Upper lobe of right lung (tissue), 1 donor: ENCODE results near the gene NUDCD2. TPM values are rescaled to one million over a fixed set of nuclear protein-coding genes. Genes with fewer than 3 reads are reported as not detected.

Experiments used
- ATAC-seq: fragments of 200-7000 bp; cut with Tn5 transposase; one replicate; pipeline ENCODE4 v1.9.1; 2020; ENCODE audit warnings: mild to moderate bottlenecking, moderate library complexity
- DNase-seq: peaks from one replicate; pipeline ENCODE4 v3.0.0-alpha.2; 2020
- H3K27ac ChIP-seq: fragments of 200-600 bp; one replicate; pipeline ENCODE4 v1.8.0; 2022
- H3K27me3 ChIP-seq: fragments of 200-600 bp; one replicate; pipeline ENCODE4 v1.8.0; 2022; ENCODE audit warnings: mild to moderate bottlenecking
- H3K36me3 ChIP-seq: fragments of 200-600 bp; one replicate; pipeline ENCODE4 v1.8.0; 2022
- H3K4me1 ChIP-seq: fragments of 200-600 bp; one replicate; pipeline ENCODE4 v1.8.0; 2022
- H3K4me3 ChIP-seq: fragments of 200-600 bp; one replicate; pipeline ENCODE4 v1.8.0; 2022; ENCODE audit warnings: mild to moderate bottlenecking
- H3K9me3 ChIP-seq: fragments of 200-600 bp; one replicate; pipeline ENCODE4 v1.8.0; 2022
- CTCF ChIP-seq: fragments of 200-600 bp; IDR thresholded peaks from one replicate; pipeline ENCODE4 v1.8.0; 2022; ENCODE audit warnings: antibody characterized with exemption
- intact Hi-C: fragments of 100-400 bp; cut with DNase I; formaldehyde crosslinking; loops from one replicate; pipeline ENCODE4 v1.11.0; 2022
- long read RNA-seq: library from polyadenylated mRNA; unstranded; transcript quantifications from one replicate; pipeline ENCODE4 v2.0.0, GENCODE V29; 2021
- total RNA-seq: library from RNA; stranded (reverse); fragmentation: NEBNext Ultra II Directional; extraction: Animal tissue kit (Norgen Biotek cat#: 25700); gene quantifications from one replicate; pipeline ENCODE4 v1.2.1, GENCODE V29; 2021
- donor health status: DM: no; HTN: yes; CAD: no; lungs with severe emphysema.

NUDCD2 gene
- total RNA-seq: 21.8 TPM
- long read RNA-seq, full-length matches to known transcripts: 20 of 35 reads
- long read RNA-seq, partial matches to known transcripts: 2 of 35 reads
- long read RNA-seq, other reads (novel, unspliced or antisense): 13 of 35 reads

GRCh38 chr5:163459819-163460561, at the start of gene NUDCD2:
NUDCD2 (minus strand) TSS chr5:163460102; CDS start chr5:163460050, 52 bp downstream.
- H3K4me1 ChIP-seq: peaks cover 20% of the 10 kb centered on the region
- ATAC-seq (peak; percentile 96), DNase-seq (peak; percentile 99)
- peaks cover 14% of the 10 kb centered on the region for H3K36me3 ChIP-seq
- H3K27me3 ChIP-seq: no peaks in the 10 kb centered on the region
- peak within 1 kb of the TSS; percentile 97 for H3K27ac ChIP-seq
- intact Hi-C loops: no loop called here
- no peaks in the 10 kb centered on the region for H3K9me3 ChIP-seq
- TF ChIP-seq CTCF: peak; percentile 12
- H3K4me3 ChIP-seq: peak within 1 kb of the TSS; percentile 70

DNA sequence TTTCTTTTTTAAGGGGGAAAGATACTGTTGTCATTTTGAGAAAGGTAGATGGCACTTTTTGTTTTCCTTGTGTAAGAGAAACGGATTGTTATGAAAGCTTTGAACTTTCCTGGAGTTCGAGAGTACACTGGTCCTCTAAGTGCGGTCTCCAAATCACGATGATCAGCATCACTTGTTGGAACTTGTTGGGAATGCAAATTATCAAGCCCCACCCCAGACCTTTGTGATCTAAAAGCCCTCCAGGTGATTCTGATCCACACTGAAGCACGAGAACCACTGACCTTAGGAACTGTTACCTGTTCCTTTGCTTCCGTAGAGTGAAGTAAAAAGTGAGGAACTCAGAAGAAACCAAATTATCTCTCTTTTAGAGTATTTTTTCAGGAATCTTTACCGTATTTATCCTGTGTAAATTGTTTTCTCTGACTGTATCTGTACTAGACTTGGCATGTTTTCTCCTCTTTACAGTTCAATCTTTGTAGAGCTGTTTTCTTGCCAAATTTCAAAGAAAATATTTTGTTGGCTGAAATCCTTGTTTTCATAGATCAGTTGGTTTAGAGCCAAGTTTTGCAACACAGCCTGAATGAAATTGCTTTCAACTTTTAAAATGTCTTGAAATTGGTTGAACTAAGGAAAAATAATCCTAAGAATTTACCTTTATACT, 49.5 kb upstream of the NUDCD2 start:
- Histone ChIP-seq H3K27ac (peak overlapping the region; percentile 8), H3K9me3 (no peaks in the 10 kb centered on the region), H3K4me1 (peaks cover 29% of the 10 kb centered on the region), H3K4me3 (peak overlapping the region; percentile 25), H3K36me3 (peaks cover 29% of the 10 kb centered on the region), H3K27me3 (no peaks in the 10 kb centered on the region)
- DNase-seq (no peak), ATAC-seq (no peak)
- intact Hi-C loops: no loop called here
- no peak for TF ChIP-seq CTCF

DNA sequence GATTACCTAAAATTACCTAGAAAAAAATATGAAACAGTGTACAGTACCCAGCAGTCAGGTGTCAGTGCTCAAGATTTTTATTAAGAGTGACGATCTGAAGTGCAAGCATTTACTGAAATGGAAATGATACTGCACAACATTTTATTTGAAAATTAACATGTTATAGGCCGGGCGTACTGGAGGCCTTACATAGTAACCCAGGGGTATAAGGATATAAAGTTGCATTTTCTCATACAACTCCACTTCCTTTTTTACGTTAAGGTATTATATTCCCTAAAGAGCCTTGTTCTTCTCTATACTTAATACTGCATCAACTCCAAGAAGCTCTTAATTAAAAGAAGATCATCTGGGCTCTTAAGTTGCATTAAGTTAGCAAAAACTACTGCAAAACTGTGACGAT, 48.9 kb upstream of the NUDCD2 start:
- peaks cover 29% of the 10 kb centered on the region for H3K4me1 ChIP-seq
- H3K9me3 ChIP-seq: no peaks in the 10 kb centered on the region
- TF ChIP-seq CTCF: no peak
- H3K36me3 ChIP-seq: peaks cover 22% of the 10 kb centered on the region
- no peaks in the 10 kb centered on the region for H3K27me3 ChIP-seq
- no peak for ATAC-seq
- peak overlapping the region; percentile 25 for H3K4me3 ChIP-seq
- peak overlapping the region; percentile 8 for H3K27ac ChIP-seq
- intact Hi-C loops: no loop called here
- DNase-seq: no peak

- TF ChIP-seq CTCF: no peak
- H3K9me3 ChIP-seq: no peaks in the 10 kb centered on the region
- intact Hi-C loops: no loop called here
- no peak for DNase-seq
- H3K4me1 ChIP-seq: peaks cover 33% of the 10 kb centered on the region
- H3K27ac ChIP-seq: peak overlapping the region; percentile 99
- H3K27me3 ChIP-seq: no peaks in the 10 kb centered on the region
- H3K4me3 ChIP-seq: peak overlapping the region; percentile 74
- H3K36me3 ChIP-seq: peaks cover 2% of the 10 kb centered on the region
- no peak for ATAC-seq
Measured at GRCh38 chr5:163506726-163507125, 46.8 kb upstream of the NUDCD2 start.

GRCh38 chr5:163506095-163506457, 46.2 kb upstream of the NUDCD2 start:
- no peaks in the 10 kb centered on the region for H3K9me3 ChIP-seq
- H3K27ac ChIP-seq: peak overlapping the region; percentile 99
- H3K36me3 ChIP-seq: no peaks in the 10 kb centered on the region
- ATAC-seq (no peak), DNase-seq (no peak)
- peak overlapping the region; percentile 74 for H3K4me3 ChIP-seq
- intact Hi-C loops: no loop called here
- peaks cover 33% of the 10 kb centered on the region for H3K4me1 ChIP-seq
- H3K27me3 ChIP-seq: no peaks in the 10 kb centered on the region
- TF ChIP-seq CTCF: no peak
